IPS-15b (cell line): Measurements from ENCODE around the gene PMFBP1.
"Not testable (repeated sequence)": the region's sequence is repeated elsewhere in the genome, so short reads cannot be mapped to it uniquely, and the experiment has no call there.

ENCODE experiments used
- H3K27me3 ChIP-seq: one replicate; pipeline ENCODE4 v1.6.1; 2013; ENCODE audit warnings: low read length; ENCODE audit not compliant: control insufficient read depth, insufficient read depth
- H3K36me3 ChIP-seq: one replicate; pipeline ENCODE4 v1.6.1; 2013; ENCODE audit warnings: low read length; ENCODE audit not compliant: control insufficient read depth, insufficient read depth
- H3K4me1 ChIP-seq: one replicate; pipeline ENCODE4 v1.6.1; 2013; ENCODE audit warnings: mild to moderate bottlenecking, low read length; ENCODE audit not compliant: control insufficient read depth, insufficient read depth
- H3K4me3 ChIP-seq: one replicate; pipeline ENCODE4 v1.5.1; 2013; ENCODE audit warnings: low read depth, low read length
- H3K9ac ChIP-seq: one replicate; pipeline ENCODE4 v1.6.1; 2013; ENCODE audit warnings: low read depth, mild to moderate bottlenecking, low read length
- H3K9me3 ChIP-seq: one replicate; pipeline ENCODE4 v1.6.1; 2013; ENCODE audit warnings: mild to moderate bottlenecking, low read length; ENCODE audit not compliant: control insufficient read depth, insufficient read depth

PMFBP1 gene

DNA sequence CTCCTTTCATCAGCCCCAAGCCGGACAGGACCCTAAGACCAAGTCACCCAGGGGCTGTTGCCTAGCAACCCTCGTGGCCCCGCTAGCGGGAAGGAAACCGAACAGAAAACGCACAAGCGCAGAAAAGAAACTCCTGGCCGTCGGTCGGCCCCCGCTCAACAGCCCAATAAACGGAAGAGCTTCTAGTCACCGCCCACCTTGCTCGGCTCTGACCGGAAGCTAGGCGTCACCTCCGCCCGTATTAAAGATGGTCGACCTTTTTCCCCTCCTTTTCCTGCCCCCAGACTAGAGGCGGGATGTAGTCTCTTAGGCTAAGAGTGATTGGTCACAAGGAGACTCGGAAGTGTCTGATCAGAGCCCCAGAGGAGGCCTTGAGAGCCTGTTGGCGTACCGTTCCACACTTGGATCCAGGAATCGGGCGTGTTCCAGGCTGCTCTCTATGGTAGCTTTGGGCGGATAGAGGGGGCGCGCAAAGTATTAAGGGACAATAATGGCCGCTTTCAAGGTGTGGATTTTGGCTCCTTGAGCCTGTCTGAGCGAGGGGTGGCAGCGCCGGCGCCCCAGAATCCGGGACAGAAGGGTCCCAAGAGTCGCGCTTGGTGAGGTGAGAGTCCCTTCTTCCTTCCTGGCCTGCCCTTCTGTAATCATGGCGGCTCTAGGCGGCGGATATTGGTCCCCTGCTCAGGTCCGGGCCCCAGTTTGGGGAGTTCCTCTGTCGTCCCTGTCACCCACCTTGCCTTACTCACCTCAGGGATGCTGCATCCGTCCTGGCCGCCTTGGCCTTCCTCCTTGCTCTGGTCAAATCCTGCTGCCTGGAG, 78.3 kb downstream of the PMFBP1 start, which contains the start of the genes DHX38 and TXNL4B:
Gene DHX38 (plus strand): TSS at position 400 of the 818 bp plus-strand sequence. CDS start 2,311 bp downstream, outside the sequence.
Gene TXNL4B (minus strand): TSS at position 173 of the 818 bp plus-strand sequence. CDS start 2,871 bp downstream, outside the sequence.
- peaks cover 3% of the 10 kb centered on the region for H3K4me1 ChIP-seq
- H3K9me3 ChIP-seq = no peaks in the 10 kb centered on the region
- peaks cover 11% of the 10 kb centered on the region for H3K36me3 ChIP-seq
- no peaks in the 10 kb centered on the region for H3K27me3 ChIP-seq
- peak within 1 kb of the TSS; percentile 93 for H3K9ac ChIP-seq
- H3K4me3 ChIP-seq = peak within 1 kb of the TSS; percentile 97

DNA sequence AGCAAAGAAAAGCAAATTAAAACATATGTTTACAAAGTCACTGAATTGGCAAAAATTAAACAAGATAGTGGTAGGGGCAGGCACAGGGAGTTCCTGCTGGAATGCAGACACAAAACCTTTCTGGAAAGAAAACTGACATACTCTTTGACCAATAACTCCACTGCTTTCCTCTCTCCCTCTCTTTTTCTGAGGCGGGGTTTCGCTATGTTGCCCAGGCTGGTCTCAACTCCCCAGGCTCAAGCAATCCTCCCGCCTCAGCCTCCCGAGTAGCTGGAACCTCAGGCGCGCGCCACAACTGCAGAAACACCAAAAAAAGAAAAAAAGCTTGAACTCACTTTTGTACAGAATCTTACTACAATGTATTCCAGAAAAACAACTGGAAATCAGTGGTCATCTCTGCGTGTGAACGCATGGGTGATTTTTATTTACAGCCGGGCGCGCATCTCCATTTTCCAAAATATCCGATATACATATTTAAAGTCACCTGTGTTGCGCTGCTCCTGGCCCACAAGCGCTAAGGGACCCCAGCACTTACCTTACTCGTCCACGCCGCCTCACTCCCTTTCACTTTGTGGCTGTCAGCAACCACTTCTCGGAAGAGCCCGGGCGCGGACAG, 79.0 kb downstream of the PMFBP1 start:
- peak overlapping the region; percentile 83 for H3K4me3 ChIP-seq
- no peaks in the 10 kb centered on the region for H3K27me3 ChIP-seq
- peak overlapping the region; percentile 65 for H3K9ac ChIP-seq
- H3K9me3 ChIP-seq = no peaks in the 10 kb centered on the region
- peaks cover 3% of the 10 kb centered on the region for H3K4me1 ChIP-seq
- peaks cover 11% of the 10 kb centered on the region for H3K36me3 ChIP-seq

DNA sequence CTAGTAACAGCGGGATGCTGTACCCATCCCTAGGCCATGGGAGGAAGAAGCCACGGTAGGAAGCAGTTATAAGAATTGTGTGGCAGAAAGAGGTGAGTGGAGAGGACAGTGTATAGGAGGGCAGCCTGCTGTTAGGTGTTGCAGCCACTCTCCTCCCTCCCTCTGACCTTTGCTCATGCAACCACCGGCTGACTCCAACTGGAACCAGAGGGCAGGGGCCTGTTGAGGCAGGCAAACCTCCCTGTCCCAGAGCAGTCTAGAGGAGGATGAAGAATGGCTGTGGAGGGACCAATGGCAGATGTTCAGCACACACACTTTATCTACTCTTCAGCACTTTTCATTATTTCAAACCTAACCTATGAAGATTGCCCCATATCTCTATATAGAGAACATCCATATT, 80.7 kb downstream of the PMFBP1 start:
- Histone ChIP-seq H3K9me3 (no peaks in the 10 kb centered on the region), H3K36me3 (peaks cover 3% of the 10 kb centered on the region), H3K4me1 (peaks cover 3% of the 10 kb centered on the region), H3K9ac (no peak overlapping the region), H3K27me3 (no peaks in the 10 kb centered on the region), H3K4me3 (no peak overlapping the region)

DNA sequence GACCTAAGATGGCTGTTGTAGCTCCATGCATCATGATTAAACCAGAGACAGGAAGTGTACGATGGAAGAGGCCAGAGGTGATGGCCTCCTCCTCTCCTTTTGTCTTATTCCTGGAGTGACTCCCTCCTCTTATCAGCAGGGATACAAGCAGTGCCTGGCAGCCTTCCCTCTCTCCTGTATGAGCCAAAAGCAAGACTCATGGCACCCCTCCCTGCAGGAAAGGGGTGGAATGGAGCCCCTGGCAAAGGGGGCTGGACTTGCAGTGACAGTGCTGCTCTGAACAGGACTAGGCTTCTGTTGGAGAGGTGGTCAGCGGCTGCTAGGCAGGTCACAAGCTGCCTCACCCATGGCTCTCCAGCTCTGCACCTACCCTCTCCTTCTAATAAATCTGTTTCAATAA, 87.0 kb downstream of the PMFBP1 start:
- Histone ChIP-seq H3K4me1 (no peaks in the 10 kb centered on the region), H3K9me3 (peaks cover 6% of the 10 kb centered on the region), H3K36me3 (peaks cover 6% of the 10 kb centered on the region), H3K27me3 (no peaks in the 10 kb centered on the region), H3K4me3 (no peak overlapping the region), H3K9ac (no peak overlapping the region)

DNA sequence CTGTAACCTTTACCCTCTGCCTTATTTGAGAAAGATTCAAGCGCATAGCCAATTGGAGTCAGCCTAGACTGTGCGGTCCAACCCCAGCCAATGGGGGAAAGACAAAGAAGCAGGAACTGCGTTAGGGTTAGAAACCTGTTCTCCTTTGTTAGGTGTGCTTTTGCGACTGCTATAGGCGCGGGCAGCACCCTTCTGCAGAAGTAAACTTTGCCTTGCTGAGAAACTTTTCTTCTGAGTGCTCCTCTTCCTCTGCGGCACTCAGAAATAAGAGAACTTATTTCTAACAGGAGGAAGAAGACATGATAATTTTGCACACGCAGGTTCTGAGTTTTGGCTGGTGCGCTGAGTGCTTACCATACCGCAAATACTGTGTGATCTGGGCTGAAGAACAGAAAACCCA, 87.5 kb downstream of the PMFBP1 start:
- Histone ChIP-seq H3K9ac (no peak overlapping the region), H3K27me3 (no peaks in the 10 kb centered on the region), H3K4me1 (no peaks in the 10 kb centered on the region), H3K4me3 (no peak overlapping the region), H3K9me3 (peaks cover 6% of the 10 kb centered on the region), H3K36me3 (peaks cover 6% of the 10 kb centered on the region)

DNA sequence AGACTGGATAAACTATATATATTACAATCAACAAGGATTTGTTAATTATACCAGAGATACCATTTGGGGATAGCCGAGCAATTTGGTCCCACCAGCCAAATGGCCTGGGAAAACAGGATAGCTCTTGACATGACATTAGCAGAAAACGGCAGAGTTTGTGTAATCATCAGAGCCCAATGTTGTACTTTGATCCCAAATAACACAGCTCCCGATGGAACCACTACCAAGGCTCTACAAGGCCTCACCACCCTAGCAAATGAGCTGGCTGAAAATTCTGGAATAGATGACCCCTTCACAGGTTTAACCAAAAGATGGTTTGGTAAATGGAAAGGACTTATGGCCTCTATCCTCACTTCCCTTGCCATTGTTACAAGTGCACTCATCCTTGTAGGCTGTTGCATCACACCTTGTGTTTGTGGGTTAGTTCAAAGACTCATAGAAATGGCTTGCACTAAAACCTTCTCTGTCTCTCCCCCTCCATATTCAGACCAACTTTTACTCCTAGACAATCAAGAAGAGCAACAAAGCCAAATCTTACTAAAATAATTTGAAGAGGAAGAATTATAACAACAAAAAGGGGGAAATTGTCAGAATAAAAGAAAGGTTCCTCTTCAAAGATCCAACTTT, 88.1 kb downstream of the PMFBP1 start:
- H3K9me3 ChIP-seq = peaks cover 6% of the 10 kb centered on the region

DNA sequence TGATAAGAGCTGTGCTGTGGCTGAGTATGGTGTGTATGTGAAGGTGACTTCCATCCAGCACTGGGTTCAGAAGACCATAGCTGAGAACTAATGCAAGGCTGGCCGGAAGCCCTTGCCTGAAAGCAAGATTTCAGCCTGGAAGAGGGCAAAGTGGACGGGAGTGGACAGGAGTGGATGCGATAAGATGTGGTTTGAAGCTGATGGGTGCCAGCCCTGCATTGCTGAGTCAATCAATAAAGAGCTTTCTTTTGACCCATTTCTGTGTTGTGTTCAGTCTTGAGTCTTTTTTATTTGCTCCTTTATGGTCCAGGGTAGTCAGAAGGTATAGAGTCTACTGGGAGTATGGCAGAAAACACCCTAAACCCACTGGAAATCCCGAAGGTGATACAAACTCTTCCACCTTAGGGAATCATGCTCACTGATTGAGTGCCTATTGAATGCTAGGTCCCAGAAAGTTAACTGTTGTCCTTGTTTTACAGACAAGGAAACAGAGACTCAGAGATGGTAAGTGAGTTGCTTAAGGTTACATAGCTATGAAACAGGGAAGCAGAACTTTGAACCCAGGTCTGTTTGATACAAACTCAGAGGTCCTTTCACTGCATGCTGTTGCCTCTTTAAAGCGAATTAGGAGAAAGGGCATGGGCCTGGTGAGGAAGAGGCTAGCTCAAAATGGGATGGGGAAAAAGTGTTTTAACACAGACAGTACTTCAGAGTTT, 94.8 kb downstream of the PMFBP1 start:
- not testable (repeated sequence) for H3K27me3 ChIP-seq, H3K4me3 ChIP-seq, H3K36me3 ChIP-seq, H3K9me3 ChIP-seq, H3K9ac ChIP-seq, H3K4me1 ChIP-seq

More for the DNA sequence above, 88.1 kb downstream of the PMFBP1 start:
- H3K4me3 ChIP-seq = no peak overlapping the region
- H3K36me3 ChIP-seq = peaks cover 6% of the 10 kb centered on the region
- H3K27me3 ChIP-seq = no peaks in the 10 kb centered on the region
- H3K4me1 ChIP-seq = no peaks in the 10 kb centered on the region
- H3K9ac ChIP-seq = no peak overlapping the region

DNA sequence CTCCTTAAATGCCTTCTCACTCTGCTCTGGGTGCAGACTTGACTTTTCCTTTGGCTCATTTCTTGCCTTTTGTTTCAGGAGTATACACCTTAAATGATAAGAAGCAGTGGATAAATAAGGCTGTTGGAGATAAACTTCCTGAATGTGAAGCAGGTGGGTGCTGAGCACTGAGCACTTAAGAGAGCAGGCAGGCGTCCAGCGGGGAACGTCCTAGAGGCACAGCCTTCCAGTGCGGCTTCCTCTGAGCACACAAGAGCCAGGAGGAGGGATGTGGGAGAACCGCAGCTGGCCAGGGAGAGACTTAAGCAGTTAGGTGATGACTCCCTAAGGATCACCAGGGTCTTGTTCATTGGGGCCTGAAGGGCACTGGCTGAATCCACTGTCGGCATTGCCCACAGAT, 96.9 kb downstream of the PMFBP1 start:
- H3K27me3 ChIP-seq, H3K4me1 ChIP-seq, H3K4me3 ChIP-seq, H3K9ac ChIP-seq, H3K36me3 ChIP-seq, H3K9me3 ChIP-seq: not testable (repeated sequence)

DNA sequence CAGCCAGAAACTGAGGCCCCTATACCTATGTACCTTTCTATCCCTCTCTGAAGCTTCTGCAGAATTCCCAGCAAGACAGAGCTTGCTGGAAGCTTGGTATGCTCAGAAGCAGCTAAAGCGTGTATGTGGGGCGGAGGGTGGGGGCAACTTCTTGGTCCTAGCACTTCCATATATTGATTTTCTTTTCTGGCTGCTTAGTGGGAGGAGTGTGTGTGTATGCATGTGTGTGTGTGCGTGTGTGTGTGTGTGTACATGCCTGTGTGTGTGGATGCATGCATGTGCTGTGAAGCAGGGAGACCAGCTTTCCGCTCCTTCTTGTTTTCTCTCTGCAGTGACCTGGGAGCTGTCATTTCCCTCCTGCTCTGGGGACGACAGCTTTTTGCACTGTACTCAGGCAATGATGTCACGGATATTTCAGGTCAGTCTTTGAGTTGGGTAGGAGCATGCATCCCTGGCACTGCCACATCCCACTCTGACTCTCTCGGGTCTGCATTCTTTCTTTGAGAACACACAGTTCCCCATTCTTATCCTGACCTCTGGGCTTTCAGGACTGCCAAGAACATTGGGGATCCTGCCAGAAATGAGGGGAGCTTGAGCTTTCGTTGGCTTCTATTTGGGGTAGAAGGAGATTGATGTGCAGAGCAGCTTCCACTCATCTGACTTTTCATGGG, 98.3 kb downstream of the PMFBP1 start:
- H3K9ac ChIP-seq = no peak overlapping the region
- H3K36me3 ChIP-seq = no peaks in the 10 kb centered on the region
- H3K9me3 ChIP-seq = peaks cover 4% of the 10 kb centered on the region
- H3K4me1 ChIP-seq = no peaks in the 10 kb centered on the region
- H3K27me3 ChIP-seq = no peaks in the 10 kb centered on the region
- no peak overlapping the region for H3K4me3 ChIP-seq

DNA sequence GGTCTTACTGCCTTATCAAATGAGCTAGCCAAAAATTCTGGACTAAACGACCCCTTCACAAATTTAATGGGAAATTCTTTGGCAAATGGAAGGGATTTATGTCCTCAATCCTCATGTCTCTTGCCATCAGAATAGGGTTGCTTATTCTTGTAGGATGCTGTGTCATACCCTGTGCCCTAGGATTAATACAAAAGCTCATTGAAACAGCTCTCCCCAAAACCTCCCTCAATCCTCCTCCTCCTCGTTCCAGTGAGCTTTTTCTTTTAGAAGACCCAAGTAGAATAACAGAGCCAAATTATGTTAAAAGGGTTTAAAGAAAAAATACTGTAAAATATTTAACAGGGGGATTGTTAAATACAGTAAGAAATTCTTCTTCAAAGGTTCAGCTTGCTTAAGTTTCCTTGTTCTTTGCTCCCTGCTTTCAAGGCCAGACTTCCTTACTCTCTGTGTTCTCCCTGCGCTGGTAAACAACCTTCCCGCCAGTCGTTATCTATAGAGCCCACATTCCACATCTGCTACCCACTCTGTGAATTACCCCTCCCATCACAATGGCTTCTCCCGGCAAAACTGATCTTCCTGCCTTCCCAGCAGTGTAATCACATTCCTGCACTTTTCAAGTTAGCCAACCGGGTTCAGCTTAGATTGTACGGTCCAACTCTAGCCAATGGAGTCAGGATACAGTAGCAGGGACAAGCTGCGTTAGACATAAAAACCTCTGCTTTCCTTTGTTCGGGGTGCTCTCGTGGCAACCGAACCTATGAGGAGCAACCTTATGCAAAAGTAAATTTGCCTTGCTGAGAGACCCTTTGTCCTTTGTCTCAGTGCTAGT, 99.2 kb downstream of the PMFBP1 start:
- Histone ChIP-seq H3K27me3 (no peaks in the 10 kb centered on the region), H3K4me3 (no peak overlapping the region), H3K9me3 (peaks cover 4% of the 10 kb centered on the region), H3K4me1 (no peaks in the 10 kb centered on the region), H3K9ac (no peak overlapping the region), H3K36me3 (no peaks in the 10 kb centered on the region)
